Urinary bladder (tissue), 4 donors: ENCODE data around the gene TMEM258. TPM values are rescaled to one million over a fixed set of nuclear protein-coding genes. Genes with fewer than 3 reads are reported as not detected.

ENCODE experiments used
- DNase-seq: peaks from one replicate; pipeline ENCODE4 v3.0.0-alpha.2; 2015; ENCODE audit errors: extremely low spot score
- H3K27ac ChIP-seq: one replicate; pipeline ENCODE4 v1.5.1; 2013; ENCODE audit warnings: low read depth, mild to moderate bottlenecking, moderate library complexity
- H3K36me3 ChIP-seq: one replicate; pipeline ENCODE4 v1.6.1; 2013; ENCODE audit warnings: mild to moderate bottlenecking, moderate library complexity; ENCODE audit not compliant: insufficient read depth
- H3K4me1 ChIP-seq: one replicate; pipeline ENCODE4 v1.6.1; 2013; ENCODE audit warnings: mild to moderate bottlenecking, moderate library complexity; ENCODE audit not compliant: insufficient read depth
- H3K4me3 ChIP-seq: one replicate; pipeline ENCODE4 v1.5.1; 2013; ENCODE audit warnings: low read depth, low read length
- WGBS: extraction: QIAGEN DNeasy Blood & Tissue Kit; methylation state at CpG from one replicate; pipeline ENCODE4 v1.1.7; 2013; 5-methylcytosine and 5-hydroxymethylcytosine counted together
- polyA plus RNA-seq: library from polyadenylated mRNA; stranded (reverse); fragments of 200-250 nt; gene quantifications from one replicate; pipeline ENCODE4 v1.2.3, GENCODE V29; 2013
- total RNA-seq: library from RNA; depleted of rRNA; stranded (reverse); fragments of >200 nt; gene quantifications from one replicate; pipeline ENCODE4 v1.2.3, GENCODE V29; 2014
- donor health status: healthy with polysubstance abuse.
- donor health status: healthy.

TMEM258 gene
- total and polyA plus RNA-seq, 2 donors = 86.6 to 153 TPM

DNA sequence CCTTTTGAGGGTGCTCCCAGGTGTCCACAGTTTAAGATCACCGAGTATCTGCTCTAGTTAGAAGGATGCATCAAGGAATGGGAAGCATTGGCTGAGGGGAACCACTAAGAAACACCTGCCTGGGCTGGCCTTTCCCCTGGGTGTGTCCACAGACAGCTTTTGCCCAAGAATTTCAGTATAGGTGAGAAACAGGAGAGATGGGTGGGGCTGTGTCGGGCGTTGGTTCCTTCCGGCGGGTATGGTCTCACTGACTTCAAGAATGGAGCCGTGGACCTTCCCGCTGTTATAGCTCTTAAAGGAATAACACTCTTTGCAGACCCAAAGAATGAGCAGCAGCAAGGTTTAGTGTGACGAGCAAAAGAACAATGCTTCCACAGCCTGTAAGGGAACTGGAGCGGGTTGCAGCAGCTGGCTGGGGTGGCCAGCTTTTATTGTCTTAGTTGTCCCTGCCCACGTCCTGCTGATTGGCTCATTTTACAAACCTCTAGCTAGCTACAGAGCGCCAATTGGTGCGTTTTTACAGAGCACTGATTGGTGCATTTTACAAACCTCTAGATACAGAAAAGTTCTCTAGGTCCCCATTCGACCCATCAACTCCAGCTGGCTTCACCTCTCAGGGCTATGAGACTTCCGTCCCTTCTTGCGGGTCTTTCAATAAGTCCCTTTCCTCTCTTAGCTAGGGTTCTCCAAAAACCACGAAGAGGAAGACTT, 22.0 kb upstream of the TMEM258 start:
- Histone ChIP-seq H3K27ac (no peak overlapping the region), H3K36me3 (no peaks in the 10 kb centered on the region), H3K4me3 (no peak overlapping the region), H3K4me1 (no peaks in the 10 kb centered on the region)
- DNase-seq = no peak
- 73% methylated on average over 16 of the region's 16 CpGs for WGBS

DNA sequence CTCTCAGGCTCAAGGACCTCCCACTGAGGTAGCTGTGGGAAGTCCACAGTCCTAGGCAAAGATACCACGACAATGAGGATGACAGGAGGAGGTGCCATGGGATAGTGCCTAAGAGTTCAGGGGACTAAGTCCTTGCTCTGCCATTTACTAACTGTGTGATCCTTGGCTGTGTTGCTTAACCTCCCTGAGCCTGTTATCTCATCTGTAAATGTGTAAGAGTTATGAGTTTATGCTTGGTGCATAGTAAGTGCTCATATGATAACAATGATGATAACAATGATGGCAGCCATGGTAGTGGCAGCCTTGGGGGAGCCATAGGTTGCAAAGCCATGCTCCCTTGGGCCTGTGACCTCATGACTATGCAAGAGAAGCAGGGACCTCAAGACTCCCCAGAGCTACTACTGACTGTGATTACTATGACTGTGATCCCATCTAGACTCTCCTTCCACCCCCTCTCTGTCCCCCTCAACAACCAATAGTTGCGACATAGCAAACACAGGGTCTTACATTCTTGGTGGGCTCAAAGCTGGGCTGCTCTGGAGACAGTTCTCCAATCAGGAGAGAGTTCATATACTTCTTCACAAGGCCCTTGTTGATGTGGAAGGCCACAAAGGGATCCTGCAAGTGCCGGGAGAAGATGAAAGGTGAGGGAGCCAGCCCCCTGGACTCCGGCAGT, 20.5 kb upstream of the TMEM258 start:
- WGBS = 94% methylated on average over 4 of the region's 4 CpGs
- H3K36me3 ChIP-seq = no peaks in the 10 kb centered on the region
- no peaks in the 10 kb centered on the region for H3K4me1 ChIP-seq
- H3K27ac ChIP-seq = no peak overlapping the region
- no peak for DNase-seq
- H3K4me3 ChIP-seq = no peak overlapping the region

DNA sequence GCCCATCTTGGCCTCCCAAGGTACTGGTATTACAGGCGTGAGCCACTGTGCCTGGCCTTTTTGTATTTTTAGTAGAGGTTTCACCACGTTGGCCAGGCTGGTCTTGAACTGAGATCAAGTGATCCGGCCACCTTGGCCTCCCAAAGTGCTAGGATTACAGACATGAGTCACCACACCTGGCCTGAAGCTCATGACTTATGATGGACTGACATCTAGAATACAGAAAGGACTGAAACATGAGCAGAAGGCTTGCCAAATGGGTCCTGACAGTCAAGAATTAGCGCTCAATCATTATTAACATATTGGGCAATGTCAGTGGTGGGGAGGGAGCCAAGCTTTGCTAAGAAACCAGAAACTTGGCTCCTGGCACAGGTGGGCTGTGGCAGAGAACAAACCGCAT, 19.4 kb upstream of the TMEM258 start:
- DNase-seq = no peak
- H3K4me1 ChIP-seq = no peaks in the 10 kb centered on the region
- no peak overlapping the region for H3K4me3 ChIP-seq
- H3K27ac ChIP-seq = no peak overlapping the region
- H3K36me3 ChIP-seq = no peaks in the 10 kb centered on the region
- 93% methylated on average over 5 of the region's 5 CpGs for WGBS

DNA sequence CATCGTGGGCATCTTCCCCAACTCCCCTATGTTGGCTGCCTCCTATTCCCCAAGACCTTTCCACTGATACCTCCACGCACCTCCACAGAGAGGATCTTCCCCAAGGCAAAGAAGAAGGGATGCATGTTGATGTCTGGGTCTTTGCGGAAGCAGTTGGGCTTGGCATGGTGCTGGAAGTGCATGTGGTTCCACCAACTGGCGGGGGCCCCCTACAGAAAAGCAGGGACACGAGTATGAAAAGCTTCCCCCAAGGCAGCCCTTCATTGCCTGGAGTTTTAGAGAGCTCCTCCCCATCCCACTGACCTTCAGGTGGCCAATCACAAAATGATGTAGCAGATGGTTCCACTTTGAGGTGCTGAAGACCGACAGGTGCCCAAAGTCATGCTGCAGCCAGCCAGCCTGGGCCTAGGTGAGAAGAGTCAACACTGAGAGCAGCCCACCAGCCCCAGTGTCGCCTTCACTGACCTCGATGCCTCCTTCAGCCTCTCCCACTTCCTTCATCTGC, 18.3 kb upstream of the TMEM258 start:
- 94% methylated on average over 8 of the region's 8 CpGs for whole genome bisulfite sequencing
- no peak overlapping the region for H3K27ac ChIP-seq
- no peaks in the 10 kb centered on the region for H3K36me3 ChIP-seq
- no peak overlapping the region for H3K4me3 ChIP-seq
- H3K4me1 ChIP-seq = no peaks in the 10 kb centered on the region
- DNase-seq = no peak

DNA sequence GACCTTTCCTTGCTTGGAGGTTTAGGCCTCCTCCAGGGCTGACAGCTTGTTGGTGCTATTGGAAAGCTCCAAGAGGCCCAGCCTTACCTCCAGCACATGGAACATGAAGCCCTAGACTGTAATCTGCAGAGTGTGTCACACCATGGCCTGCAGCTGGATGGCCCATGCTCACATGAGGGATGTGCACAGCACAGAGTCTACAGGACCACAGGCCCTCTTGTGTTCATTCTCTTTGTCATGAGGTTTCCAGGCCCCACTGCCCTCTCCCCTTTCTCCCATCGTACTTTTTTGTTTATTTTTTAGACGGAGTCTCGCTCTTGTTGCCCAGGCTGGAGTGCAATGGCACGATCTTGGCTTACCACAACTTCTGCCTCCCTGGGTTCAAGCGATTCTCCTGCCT, 14.4 kb upstream of the TMEM258 start:
- H3K36me3 ChIP-seq = no peaks in the 10 kb centered on the region
- no peaks in the 10 kb centered on the region for H3K4me1 ChIP-seq
- H3K4me3 ChIP-seq = no peak overlapping the region
- H3K27ac ChIP-seq = no peak overlapping the region
- WGBS = 90% methylated on average over 5 of the region's 5 CpGs
- no peak for DNase-seq

DNA sequence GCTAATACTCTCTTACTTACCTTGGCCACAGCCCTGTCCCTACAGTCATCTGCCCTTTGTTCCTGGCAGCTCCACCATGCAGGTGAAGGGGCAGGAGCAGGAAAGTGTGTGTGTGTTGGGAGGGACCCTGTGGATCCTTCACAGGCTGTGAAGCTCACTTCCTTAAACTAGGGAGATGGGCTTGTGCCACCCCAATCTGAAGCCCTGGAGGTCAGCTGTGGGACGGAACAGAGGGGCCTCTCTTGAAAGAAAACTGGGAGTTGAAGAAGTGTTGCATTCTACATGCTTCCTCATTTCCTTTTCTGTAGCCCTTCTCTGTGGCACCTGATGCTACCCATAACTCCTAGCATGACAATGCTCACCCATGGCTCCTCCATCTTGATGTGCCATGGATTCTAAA, 12.7 kb upstream of the TMEM258 start:
- Histone ChIP-seq H3K36me3 (no peaks in the 10 kb centered on the region), H3K4me1 (no peaks in the 10 kb centered on the region), H3K4me3 (no peak overlapping the region), H3K27ac (no peak overlapping the region)
- DNase-seq = no peak
- WGBS = 94% methylated on average over 1 of the region's 1 CpG

DNA sequence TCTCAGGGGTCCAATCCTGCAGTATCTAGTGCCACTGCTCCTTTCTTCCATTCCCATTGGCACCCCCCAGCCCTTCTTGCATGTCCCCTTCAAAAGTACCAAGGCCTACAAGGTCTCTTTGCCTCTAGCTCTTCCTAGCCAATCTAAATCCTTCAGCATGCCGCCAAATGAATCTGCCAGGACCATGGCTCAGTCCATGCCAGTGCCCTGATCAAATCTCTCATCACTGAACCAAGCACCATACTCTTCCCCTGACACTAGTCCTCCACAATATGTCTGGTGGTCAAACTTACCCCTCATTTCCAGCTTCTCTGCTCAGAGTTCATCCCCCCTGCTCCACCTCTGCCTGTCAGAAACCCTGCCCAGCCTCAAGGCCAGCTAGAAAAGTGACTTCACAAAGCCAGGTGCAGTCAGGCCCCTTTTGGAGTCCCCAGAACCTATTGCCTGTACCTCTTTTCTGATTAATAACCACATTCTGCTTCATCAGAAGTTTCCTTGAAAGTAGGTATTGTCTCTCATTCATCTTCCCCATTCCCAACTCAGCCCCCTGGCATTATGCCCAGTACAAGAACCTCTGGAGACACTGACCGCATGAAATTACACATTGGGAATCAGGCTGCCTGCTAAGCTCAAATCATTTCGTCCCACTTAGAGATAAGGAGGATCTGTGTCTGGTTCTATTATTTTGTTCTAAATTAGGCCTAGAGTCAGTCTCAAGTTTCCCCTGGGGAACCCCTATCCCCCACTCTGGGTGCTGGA, 11.7 kb upstream of the TMEM258 start:
- Histone ChIP-seq H3K36me3 (no peaks in the 10 kb centered on the region), H3K4me3 (no peak overlapping the region), H3K27ac (no peak overlapping the region), H3K4me1 (no peaks in the 10 kb centered on the region)
- no peak for DNase-seq
- 58% methylated on average over 3 of the region's 3 CpGs for WGBS

DNA sequence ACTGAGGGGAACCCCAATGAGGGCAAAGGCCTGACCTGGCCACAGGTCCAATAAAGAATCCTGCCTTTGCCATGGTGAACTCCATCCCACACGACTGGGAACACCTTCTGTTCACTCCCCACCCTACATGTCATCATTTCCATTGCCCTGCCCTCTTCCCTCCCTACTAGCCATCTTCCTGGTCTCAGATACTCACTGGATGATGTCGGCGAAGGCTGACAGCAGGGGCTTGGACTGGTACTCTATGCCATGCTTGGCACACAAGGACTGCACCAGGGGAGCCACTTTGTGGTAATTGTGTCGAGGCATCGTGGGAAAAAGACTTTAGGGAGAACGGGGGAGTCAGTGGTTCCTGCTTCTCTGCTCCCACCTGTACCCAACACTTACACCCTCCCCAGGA, 10.2 kb upstream of the TMEM258 start:
- Histone ChIP-seq H3K27ac (no peak overlapping the region), H3K4me1 (no peaks in the 10 kb centered on the region), H3K36me3 (no peaks in the 10 kb centered on the region), H3K4me3 (no peak overlapping the region)
- WGBS = 88% methylated on average over 6 of the region's 6 CpGs
- DNase-seq = no peak

DNA sequence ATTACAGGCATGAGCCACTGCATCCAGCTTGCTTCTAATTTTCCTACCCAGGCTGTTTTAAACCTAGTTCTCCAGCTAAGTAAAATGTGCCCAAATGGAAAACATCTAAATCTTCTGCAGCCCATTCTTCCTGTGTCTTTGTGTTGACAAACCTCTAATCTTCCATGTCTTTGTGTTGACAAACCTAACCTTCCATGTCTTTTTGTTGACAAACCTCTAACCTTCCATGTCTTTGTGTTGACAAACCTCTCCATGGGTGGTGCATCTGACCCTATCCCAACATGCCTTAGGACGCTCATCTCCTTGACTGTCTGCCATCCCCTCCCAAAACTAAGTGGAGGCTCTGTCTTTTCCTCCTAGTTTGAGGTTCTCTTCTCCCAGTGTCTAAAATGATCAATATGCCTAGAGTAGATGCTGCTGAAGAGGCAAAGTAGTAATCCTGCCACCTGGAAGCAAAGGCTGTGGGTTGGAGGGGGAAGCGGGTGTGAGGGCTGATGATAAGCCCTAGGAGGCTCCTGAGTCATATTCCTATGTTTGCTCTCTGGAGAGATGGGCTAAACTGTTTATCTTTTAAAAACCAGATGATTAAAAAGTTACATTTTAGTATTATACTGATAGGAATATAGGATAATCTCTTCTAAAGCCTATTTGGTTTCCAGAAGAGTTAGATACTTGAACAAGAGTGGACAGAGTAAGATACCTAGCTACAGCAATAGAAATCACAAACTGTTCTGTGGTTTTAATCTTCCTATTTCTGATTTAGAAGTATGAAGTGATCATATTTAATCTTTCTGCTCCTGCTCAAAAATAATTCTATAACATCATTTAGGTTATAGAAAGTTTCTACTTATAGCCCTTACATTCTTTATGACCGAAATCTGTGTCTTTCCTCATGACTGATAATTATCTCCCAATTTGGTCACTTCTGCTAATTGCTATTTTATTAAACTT, 8.2 kb upstream of the TMEM258 start:
- H3K27ac ChIP-seq = no peak overlapping the region
- H3K36me3 ChIP-seq = no peaks in the 10 kb centered on the region
- no peaks in the 10 kb centered on the region for H3K4me1 ChIP-seq
- 68% methylated on average over 3 of the region's 3 CpGs for WGBS
- no peak overlapping the region for H3K4me3 ChIP-seq
- no peak for DNase-seq

DNA sequence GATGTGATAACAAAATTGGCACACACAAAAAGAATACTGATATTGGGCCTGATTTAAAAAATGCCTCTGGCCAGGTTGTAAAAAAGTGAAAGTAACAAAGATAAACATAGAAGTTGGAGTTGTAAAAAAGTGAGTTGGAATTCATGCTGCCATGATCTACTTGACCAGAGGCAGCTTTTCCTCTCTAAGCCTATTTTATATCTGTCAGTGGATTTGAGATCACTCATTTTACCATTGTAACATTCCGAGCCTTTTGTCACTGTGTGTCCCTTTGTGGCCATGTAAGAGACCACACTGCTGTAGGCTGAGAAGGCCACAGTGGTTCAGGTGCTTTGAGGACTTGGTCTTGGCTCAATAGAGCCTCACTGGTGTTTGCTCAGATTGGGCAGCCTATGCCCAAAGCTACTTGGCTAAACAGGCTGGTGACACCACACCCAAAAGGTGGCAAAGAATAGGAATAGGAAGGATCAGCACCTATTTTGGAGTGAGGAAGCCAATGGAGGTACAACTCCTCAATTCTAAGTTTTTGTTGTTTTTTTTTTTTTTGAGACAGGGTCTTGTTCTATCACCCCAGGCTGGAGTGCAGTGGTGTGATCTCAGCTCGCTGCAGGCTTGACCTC, 7.4 kb upstream of the TMEM258 start:
- Histone ChIP-seq H3K36me3 (no peaks in the 10 kb centered on the region), H3K27ac (no peak overlapping the region), H3K4me1 (no peaks in the 10 kb centered on the region), H3K4me3 (no peak overlapping the region)
- no peak for DNase-seq
- WGBS = 96% methylated on average over 2 of the region's 2 CpGs

DNA sequence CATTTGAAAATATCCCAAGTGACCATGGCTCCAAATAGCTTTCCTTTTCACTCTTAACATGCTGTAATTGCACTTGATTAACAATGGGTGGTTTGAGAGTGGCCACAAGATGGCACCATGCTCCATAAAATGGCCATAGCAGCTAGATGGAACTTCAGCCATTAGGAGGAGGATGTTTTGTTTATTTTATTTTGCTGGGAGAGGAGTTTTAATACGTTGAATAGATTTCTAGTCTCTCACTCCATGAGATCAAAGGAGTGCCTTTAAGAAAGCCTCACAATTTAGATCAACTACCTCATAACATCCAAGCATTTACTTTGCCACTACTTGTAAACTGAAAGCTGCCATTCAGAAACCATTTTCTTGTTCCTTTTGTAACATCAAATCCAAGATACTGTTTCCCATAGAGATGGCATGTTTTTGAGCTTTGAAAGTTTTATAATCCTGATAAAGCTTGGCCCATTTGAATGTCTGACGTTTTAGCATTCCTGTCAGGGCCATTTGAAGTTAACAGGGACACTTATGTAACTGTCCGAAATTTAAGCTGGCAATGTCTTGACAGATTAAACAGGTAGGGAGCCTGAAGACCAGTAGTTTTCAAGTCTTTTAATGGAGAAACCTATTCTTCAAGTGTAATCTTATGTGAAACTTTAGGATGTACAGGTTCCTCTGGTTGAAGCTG, 5.0 kb upstream of the TMEM258 start:
- Histone ChIP-seq H3K4me3 (no peak overlapping the region), H3K36me3 (no peaks in the 10 kb centered on the region), H3K27ac (no peak overlapping the region), H3K4me1 (no peaks in the 10 kb centered on the region)
- no peak for DNase-seq
- WGBS = 24% methylated on average over 3 of the region's 3 CpGs

DNA sequence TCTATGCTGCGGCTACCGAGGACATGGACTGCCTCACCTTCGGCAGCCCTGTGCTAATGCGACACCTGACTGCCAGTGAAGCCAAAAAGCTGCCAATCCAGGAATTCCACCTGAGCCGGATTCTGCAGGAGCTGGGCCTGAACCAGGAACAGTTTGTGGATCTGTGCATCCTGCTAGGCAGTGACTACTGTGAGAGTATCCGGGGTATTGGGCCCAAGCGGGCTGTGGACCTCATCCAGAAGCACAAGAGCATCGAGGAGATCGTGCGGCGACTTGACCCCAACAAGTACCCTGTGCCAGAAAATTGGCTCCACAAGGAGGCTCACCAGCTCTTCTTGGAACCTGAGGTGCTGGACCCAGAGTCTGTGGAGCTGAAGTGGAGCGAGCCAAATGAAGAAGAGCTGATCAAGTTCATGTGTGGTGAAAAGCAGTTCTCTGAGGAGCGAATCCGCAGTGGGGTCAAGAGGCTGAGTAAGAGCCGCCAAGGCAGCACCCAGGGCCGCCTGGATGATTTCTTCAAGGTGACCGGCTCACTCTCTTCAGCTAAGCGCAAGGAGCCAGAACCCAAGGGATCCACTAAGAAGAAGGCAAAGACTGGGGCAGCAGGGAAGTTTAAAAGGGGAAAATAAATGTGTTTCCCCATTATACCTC, 3.6 kb upstream of the TMEM258 start:
- 90% methylated on average over 18 of the region's 18 CpGs for WGBS
- no peak overlapping the region for H3K27ac ChIP-seq
- no peaks in the 10 kb centered on the region for H3K36me3 ChIP-seq
- H3K4me3 ChIP-seq = no peak overlapping the region
- no peaks in the 10 kb centered on the region for H3K4me1 ChIP-seq
- no peak for DNase-seq
